Thoracic aorta (tissue), 2 donors: ENCODE data around the gene CFAP47. TPM values are rescaled to one million over a fixed set of nuclear protein-coding genes. Genes with fewer than 3 reads are reported as not detected.
"Not testable (repeated sequence)": the region's sequence is repeated elsewhere in the genome, so short reads cannot be mapped to it uniquely, and the experiment has no call there.

Experiments
- ATAC-seq: fragments of 150-250 bp; one replicate; pipeline ENCODE4 v1.8.0; 2017; ENCODE audit warnings: low read depth; ENCODE audit not compliant: insufficient number of reproducible peaks, low FRiP score
- DNase-seq: peaks from one replicate; pipeline ENCODE4 v3.0.0-alpha.2; 2020; ENCODE audit warnings: low spot score
- H3K27ac ChIP-seq, 2 donors: fragments of 200-600 bp; sonication (generic); 1 replicate in 1 of 2; 2 replicates in 1 of 2; pipeline ENCODE4 v1.5.1; 2016; ENCODE audit warnings: mild to moderate bottlenecking in 2 of 2, moderate library complexity in 2 of 2
- H3K27me3 ChIP-seq: fragments of 200-600 bp; sonication (generic); replicated peaks from 2 replicates; pipeline ENCODE4 v1.6.0; 2016; ENCODE audit warnings: mild to moderate bottlenecking; ENCODE audit not compliant: insufficient read depth
- H3K36me3 ChIP-seq: fragments of 200-600 bp; sonication (generic); one replicate; pipeline ENCODE4 v1.5.1; 2016
- H3K4me1 ChIP-seq, 2 donors: fragments of 200-600 bp; sonication (generic); 1 replicate in 1 of 2; 2 replicates in 1 of 2; pipeline versions ENCODE4 v1.5.1 to v1.6.0; 2016; ENCODE audit warnings: low read depth in 2 of 2, mild to moderate bottlenecking in 1 of 2; ENCODE audit not compliant: control insufficient read depth in 1 of 2
- H3K4me3 ChIP-seq: fragments of 200-600 bp; sonication (generic); 2 replicates; pipeline ENCODE4 v1.5.1; 2016; ENCODE audit warnings: mild to moderate bottlenecking
- H3K9me3 ChIP-seq: fragments of 200-600 bp; sonication (generic); 2 replicates; pipeline ENCODE4 v1.5.1; 2016
- CTCF ChIP-seq: fragments of 200-600 bp; sonication (generic); IDR thresholded peaks from one replicate; pipeline ENCODE4 v1.5.1; 2019; ENCODE audit warnings: antibody characterized with exemption
- total RNA-seq, 2 donors: library from RNA; depleted of rRNA; stranded (reverse); fragments of >200 nt; gene quantifications; one replicate each; pipeline versions ENCODE4 v1.1.0 to v1.2.3, GENCODE V29; 2016

The CFAP47 gene
- total RNA-seq, 2 donors from 2014 or later, result not detected

- Histone ChIP-seq H3K4me1 (no peaks in the 10 kb centered on the region), H3K27me3 (no peaks in the 10 kb centered on the region), H3K36me3 (no peaks in the 10 kb centered on the region), H3K27ac (no peak overlapping the region), H3K9me3 (no peaks in the 10 kb centered on the region), H3K4me3 (no peak overlapping the region)
- no peak for TF ChIP-seq CTCF
- DNase-seq, result no peak
- ATAC-seq, result no peak
Measured at GRCh38 chrX:36087366-36087765, 167.8 kb downstream of the CFAP47 start.

- not testable (repeated sequence) for H3K27ac ChIP-seq, H3K4me3 ChIP-seq, H3K27me3 ChIP-seq, DNase-seq, H3K9me3 ChIP-seq, ATAC-seq, H3K4me1 ChIP-seq, H3K36me3 ChIP-seq
Measured at GRCh38 chrX:36088939-36089338, 169.4 kb downstream of the CFAP47 start.

- no peak for TF ChIP-seq CTCF
- no peak for DNase-seq
- no peak for ATAC-seq
- Histone ChIP-seq H3K27me3 (no peaks in the 10 kb centered on the region), H3K4me3 (no peak overlapping the region), H3K9me3 (no peaks in the 10 kb centered on the region), H3K27ac (no peak overlapping the region), H3K36me3 (no peaks in the 10 kb centered on the region), H3K4me1 (no peaks in the 10 kb centered on the region)
Measured at GRCh38 chrX:36102425-36102824, 182.9 kb downstream of the CFAP47 start.

- no peaks in the 10 kb centered on the region for H3K36me3 ChIP-seq
- DNase-seq, result no peak
- no peaks in the 10 kb centered on the region for H3K4me1 ChIP-seq
Measured at GRCh38 chrX:36116222-36116621, 196.7 kb downstream of the CFAP47 start.

GRCh38 chrX:36159254-36159653 lies 239.7 kb downstream of the CFAP47 start:
- TF ChIP-seq CTCF, result no peak
- no peak for DNase-seq
- no peak for ATAC-seq

More at GRCh38 chrX:36116222-36116621, 196.7 kb downstream of the CFAP47 start:
- ATAC-seq, result no peak
- H3K4me3 ChIP-seq, result no peak overlapping the region
- no peaks in the 10 kb centered on the region for H3K9me3 ChIP-seq
- TF ChIP-seq CTCF, result no peak
- no peak overlapping the region for H3K27ac ChIP-seq
- H3K27me3 ChIP-seq, result no peaks in the 10 kb centered on the region

GRCh38 chrX:36160081-36160480 lies 240.5 kb downstream of the CFAP47 start:
- no peak for DNase-seq
- no peaks in the 10 kb centered on the region for H3K36me3 ChIP-seq
- H3K4me3 ChIP-seq, result no peak overlapping the region

More at GRCh38 chrX:36159254-36159653, 239.7 kb downstream of the CFAP47 start:
- Histone ChIP-seq H3K4me1 (no peaks in the 10 kb centered on the region), H3K27ac (no peak overlapping the region), H3K27me3 (no peaks in the 10 kb centered on the region), H3K4me3 (no peak overlapping the region), H3K9me3 (no peaks in the 10 kb centered on the region), H3K36me3 (no peaks in the 10 kb centered on the region)

More at GRCh38 chrX:36160081-36160480, 240.5 kb downstream of the CFAP47 start:
- Histone ChIP-seq H3K9me3 (no peaks in the 10 kb centered on the region), H3K4me1 (no peaks in the 10 kb centered on the region), H3K27me3 (no peaks in the 10 kb centered on the region), H3K27ac (no peak overlapping the region)
- TF ChIP-seq CTCF, result no peak
- no peak for ATAC-seq
